HUES6 (cell line): ENCODE measurements around the gene ERCC5.

Source experiments
- H3K27ac ChIP-seq: 2 replicates; pipeline ENCODE4 v1.7.0; 2013; ENCODE audit warnings: low read depth, mild to moderate bottlenecking, low read length, inconsistent platforms
- H3K27me3 ChIP-seq: 2 replicates; pipeline ENCODE4 v1.6.1; 2013; ENCODE audit warnings: low read length; ENCODE audit not compliant: control insufficient read depth, insufficient read depth
- H3K36me3 ChIP-seq: 2 replicates; pipeline ENCODE4 v1.6.1; 2013; ENCODE audit warnings: low read length; ENCODE audit not compliant: control insufficient read depth, insufficient read depth
- H3K4me1 ChIP-seq: 2 replicates; pipeline ENCODE4 v1.6.1; 2013; ENCODE audit warnings: low read length; ENCODE audit not compliant: control insufficient read depth, insufficient read depth
- H3K4me3 ChIP-seq: 2 replicates; pipeline ENCODE4 v1.5.1; 2013; ENCODE audit warnings: low read depth, low read length
- H3K9ac ChIP-seq: one replicate; pipeline ENCODE4 v1.6.1; 2013; ENCODE audit warnings: mild to moderate bottlenecking, low read length
- H3K9me3 ChIP-seq: 2 replicates; pipeline ENCODE4 v1.6.1; 2013; ENCODE audit warnings: low read depth, low read length; ENCODE audit not compliant: control insufficient read depth, insufficient read depth

Gene ERCC5

GRCh38 chr13:102892503-102892902 is 46.7 kb downstream of the ERCC5 start:
- Histone ChIP-seq H3K27me3 (no peaks in the 10 kb centered on the region), H3K36me3 (no peaks in the 10 kb centered on the region), H3K4me1 (no peaks in the 10 kb centered on the region), H3K9me3 (no peaks in the 10 kb centered on the region), H3K27ac (no peak overlapping the region), H3K9ac (no peak overlapping the region), H3K4me3 (no peak overlapping the region)

GRCh38 chr13:102897371-102898138 is 51.7 kb downstream of the ERCC5 start:
- Histone ChIP-seq H3K9ac (no peak overlapping the region), H3K9me3 (no peaks in the 10 kb centered on the region), H3K36me3 (no peaks in the 10 kb centered on the region), H3K27ac (no peak overlapping the region), H3K4me3 (no peak overlapping the region), H3K4me1 (peaks cover 2% of the 10 kb centered on the region; the same call in 1 of the 2 replicates), H3K27me3 (no peaks in the 10 kb centered on the region)

- no peaks in the 10 kb centered on the region for H3K27me3 ChIP-seq
These were observed 54.4 kb downstream of the ERCC5 start for GRCh38 chr13:102900193-102900608.

GRCh38 chr13:102901056-102901455 is 55.2 kb downstream of the ERCC5 start:
- Histone ChIP-seq H3K36me3 (no peaks in the 10 kb centered on the region), H3K4me3 (no peak overlapping the region), H3K9me3 (no peaks in the 10 kb centered on the region), H3K27me3 (no peaks in the 10 kb centered on the region), H3K27ac (no peak overlapping the region), H3K4me1 (peaks cover 3% of the 10 kb centered on the region; the same call in 1 of the 2 replicates), H3K9ac (no peak overlapping the region)

More at GRCh38 chr13:102900193-102900608, 54.4 kb downstream of the ERCC5 start:
- Histone ChIP-seq H3K36me3 (no peaks in the 10 kb centered on the region), H3K9me3 (no peaks in the 10 kb centered on the region), H3K9ac (no peak overlapping the region), H3K4me1 (peaks cover 3% of the 10 kb centered on the region; the same call in 1 of the 2 replicates), H3K4me3 (no peak overlapping the region), H3K27ac (no peak overlapping the region)

GRCh38 chr13:102901615-102902305 is 55.9 kb downstream of the ERCC5 start:
- Histone ChIP-seq H3K36me3 (no peaks in the 10 kb centered on the region), H3K4me1 (peaks cover 3% of the 10 kb centered on the region; the same call in 1 of the 2 replicates), H3K9ac (no peak overlapping the region), H3K27me3 (no peaks in the 10 kb centered on the region), H3K9me3 (no peaks in the 10 kb centered on the region), H3K27ac (no peak overlapping the region), H3K4me3 (no peak overlapping the region)

- H3K4me3 ChIP-seq, result no peak overlapping the region
- no peaks in the 10 kb centered on the region for H3K36me3 ChIP-seq
- no peak overlapping the region for H3K9ac ChIP-seq
- no peaks in the 10 kb centered on the region for H3K27me3 ChIP-seq
- peaks cover 3% of the 10 kb centered on the region; the same call in 1 of the 2 replicates for H3K4me1 ChIP-seq
- H3K27ac ChIP-seq, result no peak overlapping the region
- H3K9me3 ChIP-seq, result no peaks in the 10 kb centered on the region
These were observed 57.0 kb downstream of the ERCC5 start for GRCh38 chr13:102902789-102903347.

- H3K4me3 ChIP-seq, result no peak overlapping the region
- H3K9me3 ChIP-seq, result no peaks in the 10 kb centered on the region
- H3K36me3 ChIP-seq, result no peaks in the 10 kb centered on the region
- peaks cover 3% of the 10 kb centered on the region; the same call in 1 of the 2 replicates for H3K4me1 ChIP-seq
- no peaks in the 10 kb centered on the region for H3K27me3 ChIP-seq
- H3K27ac ChIP-seq, result no peak overlapping the region
- no peak overlapping the region for H3K9ac ChIP-seq
These were observed 58.0 kb downstream of the ERCC5 start for GRCh38 chr13:102903659-102904407.

GRCh38 chr13:102904408-102904862 is 58.6 kb downstream of the ERCC5 start:
- H3K4me1 ChIP-seq, result peaks cover 3% of the 10 kb centered on the region; the same call in 1 of the 2 replicates
- no peaks in the 10 kb centered on the region for H3K9me3 ChIP-seq
- no peak overlapping the region for H3K4me3 ChIP-seq
- no peak overlapping the region for H3K27ac ChIP-seq
- no peaks in the 10 kb centered on the region for H3K36me3 ChIP-seq
- H3K9ac ChIP-seq, result no peak overlapping the region
- no peaks in the 10 kb centered on the region for H3K27me3 ChIP-seq

GRCh38 chr13:102905905-102906771 is 60.3 kb downstream of the ERCC5 start:
- H3K36me3 ChIP-seq, result no peaks in the 10 kb centered on the region
- no peak overlapping the region for H3K9ac ChIP-seq
- H3K4me1 ChIP-seq, result peaks cover 3% of the 10 kb centered on the region; the same call in 1 of the 2 replicates

More at GRCh38 chr13:102905905-102906771, 60.3 kb downstream of the ERCC5 start:
- Histone ChIP-seq H3K27me3 (no peaks in the 10 kb centered on the region), H3K27ac (no peak overlapping the region), H3K9me3 (no peaks in the 10 kb centered on the region), H3K4me3 (no peak overlapping the region)
